NCI-H1105 treated with DMSO at 0.1 percent for 48 hours (cell line): ENCODE data around the gene MTREX.
"Not testable (repeated sequence)": the region's sequence is repeated elsewhere in the genome, so short reads cannot be mapped to it uniquely, and the experiment has no call there.

Source experiments
- DNase-seq: peaks from one replicate; lab custom pipeline; 2025; lab: John Stamatoyannopoulos, UW

The MTREX gene

GRCh38 chr5:55307383-55308253, at the start of gene MTREX, which contains the start of gene DHX29:
Gene MTREX, plus strand, starts transcription at chr5:55307989. Its CDS starts 25 bp downstream, at chr5:55308014.
Gene DHX29, minus strand, starts transcription at chr5:55307694. Its CDS starts 121 bp downstream, at chr5:55307573.
- peak; percentile 79 for DNase-seq

- DNase-seq = no peak
Observed at GRCh38 chr5:55258339-55258738, 49.5 kb upstream of the MTREX start.

GRCh38 chr5:55276771-55277170, 31.0 kb upstream of the MTREX start:
- no peak for DNase-seq

- no peak for DNase-seq
Observed at GRCh38 chr5:55278778-55279177, 29.0 kb upstream of the MTREX start.

GRCh38 chr5:55286411-55286933, 21.3 kb upstream of the MTREX start:
- no peak for DNase-seq

GRCh38 chr5:55289808-55290207, 18.0 kb upstream of the MTREX start:
- no peak for DNase-seq

- DNase-seq = no peak
Observed at GRCh38 chr5:55290991-55291390, 16.8 kb upstream of the MTREX start.

GRCh38 chr5:55294935-55295334, 12.9 kb upstream of the MTREX start:
- no peak for DNase-seq

GRCh38 chr5:55300890-55301289, 6.9 kb upstream of the MTREX start:
- no peak for DNase-seq

- no peak for DNase-seq
Observed at GRCh38 chr5:55303238-55303690, 4.5 kb upstream of the MTREX start.

- no peak for DNase-seq
Observed at GRCh38 chr5:55304584-55304983, 3.2 kb upstream of the MTREX start.

- no peak for DNase-seq
Observed at GRCh38 chr5:55305345-55305744, 2.4 kb upstream of the MTREX start.

GRCh38 chr5:55306641-55307382, 977 bp upstream of the MTREX start:
- DNase-seq = no peak

GRCh38 chr5:55308254-55308836, 556 bp downstream of the MTREX start:
- peak; percentile 7 for DNase-seq

- DNase-seq = no peak
Observed at GRCh38 chr5:55313870-55314617, 6.3 kb downstream of the MTREX start.

- no peak for DNase-seq
Observed at GRCh38 chr5:55316289-55316688, 8.5 kb downstream of the MTREX start.

- no peak for DNase-seq
Observed at GRCh38 chr5:55316837-55317236, 9.0 kb downstream of the MTREX start.

GRCh38 chr5:55318237-55318636, 10.4 kb downstream of the MTREX start:
- not testable (repeated sequence) for DNase-seq

- no peak for DNase-seq
Observed at GRCh38 chr5:55319491-55319890, 11.7 kb downstream of the MTREX start.

GRCh38 chr5:55320571-55320970, 12.8 kb downstream of the MTREX start:
- DNase-seq = no peak

GRCh38 chr5:55324006-55324405, 16.2 kb downstream of the MTREX start:
- no peak for DNase-seq
